NCI-H2107 treated with DMSO at 0.1 percent for 48 hours (cell line): Measurements from ENCODE around the gene CFAP74.

Source experiments
- DNase-seq: peaks from one replicate; lab custom pipeline; 2025; ENCODE audit not compliant: unreplicated experiment; lab: John Stamatoyannopoulos, UW

CFAP74 gene

GRCh38 chr1:2003541-2004131 lies at the start of gene CFAP74:
Gene CFAP74 (minus strand): TSS chr1:2003786. CDS start chr1:1990956, 12,830 bp downstream.
- DNase-seq, result no peak

GRCh38 chr1:2053217-2053616 lies 49.6 kb upstream of the CFAP74 start:
- no peak for DNase-seq

GRCh38 chr1:2052756-2053155 lies 49.2 kb upstream of the CFAP74 start:
- DNase-seq, result no peak

- DNase-seq, result no peak
These were observed 48.6 kb upstream of the CFAP74 start for GRCh38 chr1:2052054-2052679.

GRCh38 chr1:2050793-2051682 lies 47.5 kb upstream of the CFAP74 start:
- no peak for DNase-seq

- DNase-seq, result no peak
These were observed 46.8 kb upstream of the CFAP74 start for GRCh38 chr1:2050461-2050792.

GRCh38 chr1:2049718-2050431 lies 46.3 kb upstream of the CFAP74 start, which contains the start of gene PRKCZ:
Gene PRKCZ (plus strand): TSS chr1:2050411. CDS start chr1:2050631, 220 bp downstream.
- peak; percentile 11 for DNase-seq

GRCh38 chr1:2049225-2049717 lies 45.7 kb upstream of the CFAP74 start:
- DNase-seq, result no peak

GRCh38 chr1:2047749-2048729 lies 44.5 kb upstream of the CFAP74 start:
- DNase-seq, result no peak

GRCh38 chr1:2046953-2047748 lies 43.6 kb upstream of the CFAP74 start:
- no peak for DNase-seq

GRCh38 chr1:2046174-2046917 lies 42.8 kb upstream of the CFAP74 start:
- no peak for DNase-seq

- no peak for DNase-seq
These were observed 42.0 kb upstream of the CFAP74 start for GRCh38 chr1:2045468-2046173.

- DNase-seq, result no peak
These were observed 41.1 kb upstream of the CFAP74 start for GRCh38 chr1:2044510-2045319.

GRCh38 chr1:2043886-2044285 lies 40.3 kb upstream of the CFAP74 start:
- DNase-seq, result no peak

- DNase-seq, result no peak
These were observed 39.5 kb upstream of the CFAP74 start for GRCh38 chr1:2042830-2043773.

GRCh38 chr1:2041887-2042286 lies 38.3 kb upstream of the CFAP74 start:
- no peak for DNase-seq
